ENCODE results near the gene MAP3K5.
A peak's percentile ranks its signal among the peaks of the same experiment; 100 is the strongest.
"Not testable (repeated sequence)": the region's sequence is repeated elsewhere in the genome, so short reads cannot be mapped to it uniquely, and the experiment has no call there.

Gene MAP3K5

GRCh38 chr6:136792095-136792409 lies 225 bp downstream of the MAP3K5 start:
- no peak for DNase-seq

- DNase-seq: peak in 1 of 2 experiments; percentile 29
These were observed 782 bp downstream of the MAP3K5 start for GRCh38 chr6:136791296-136792094.

- DNase-seq: no peak
These were observed 1.6 kb downstream of the MAP3K5 start for GRCh38 chr6:136790411-136791295.

GRCh38 chr6:136789440-136789839 lies 2.8 kb downstream of the MAP3K5 start:
- DNase-seq: not testable (repeated sequence)

- DNase-seq: no peak
These were observed 4.0 kb downstream of the MAP3K5 start for GRCh38 chr6:136788069-136788902.

GRCh38 chr6:136787726-136788068 lies 4.6 kb downstream of the MAP3K5 start:
- DNase-seq: no peak

- DNase-seq: no peak
These were observed 5.6 kb downstream of the MAP3K5 start for GRCh38 chr6:136786658-136787057.

GRCh38 chr6:136784910-136785746 lies 7.1 kb downstream of the MAP3K5 start:
- DNase-seq: no peak

- DNase-seq: no peak
These were observed 8.0 kb downstream of the MAP3K5 start for GRCh38 chr6:136784271-136784664.

- no peak for DNase-seq
These were observed 8.6 kb downstream of the MAP3K5 start for GRCh38 chr6:136783495-136784270.

GRCh38 chr6:136783021-136783420 lies 9.3 kb downstream of the MAP3K5 start:
- no peak for DNase-seq

- DNase-seq: no peak
These were observed 10.1 kb downstream of the MAP3K5 start for GRCh38 chr6:136782021-136782770.

- no peak for DNase-seq
These were observed 11.3 kb downstream of the MAP3K5 start for GRCh38 chr6:136780972-136781371.

- no peak for DNase-seq
These were observed 12.6 kb downstream of the MAP3K5 start for GRCh38 chr6:136779682-136780081.

- peak in 1 of 2 experiments; percentile 27 for DNase-seq
These were observed 14.6 kb downstream of the MAP3K5 start for GRCh38 chr6:136777651-136778050.

GRCh38 chr6:136775548-136775947 lies 16.7 kb downstream of the MAP3K5 start:
- no peak for DNase-seq

GRCh38 chr6:136775081-136775480 lies 17.2 kb downstream of the MAP3K5 start:
- no peak for DNase-seq

- no peak for DNase-seq
These were observed 17.8 kb downstream of the MAP3K5 start for GRCh38 chr6:136774228-136775041.

- no peak for DNase-seq
These were observed 18.8 kb downstream of the MAP3K5 start for GRCh38 chr6:136773473-136773796.

All from cerebellar nuclear complex (tissue), 1 donor.